GM12864 (cell line): Measurements from ENCODE around the gene MSI2.

Experiments used
- DNase-seq: peaks from one replicate; pipeline ENCODE4 v3.0.0-alpha.2; 2011; ENCODE audit warnings: low read depth
- H3K4me3 ChIP-seq: 2 replicates; pipeline ENCODE4 v1.5.1; 2011; ENCODE audit warnings: mild to moderate bottlenecking, low read depth, low read length, control low read depth
- CTCF ChIP-seq: IDR thresholded peaks from 2 replicates; pipeline ENCODE4 v1.5.1; 2011; ENCODE audit warnings: low read depth, mild to moderate bottlenecking, moderate library complexity, low read length, control low read depth, inconsistent platforms; ENCODE audit errors: missing control alignments

The MSI2 gene

GRCh38 chr17:57679356-57679755, 423.0 kb downstream of the MSI2 start:
- no peak for DNase-seq
- TF ChIP-seq CTCF, result no peak
- H3K4me3 ChIP-seq, result no peak overlapping the region

- no peak for TF ChIP-seq CTCF
- no peak overlapping the region for H3K4me3 ChIP-seq
- no peak for DNase-seq
These were observed 423.8 kb downstream of the MSI2 start for GRCh38 chr17:57679906-57680695.

GRCh38 chr17:57682701-57683100, 426.4 kb downstream of the MSI2 start:
- no peak for DNase-seq
- TF ChIP-seq CTCF, result no peak
- H3K4me3 ChIP-seq, result no peak overlapping the region

- no peak overlapping the region for H3K4me3 ChIP-seq
- DNase-seq, result no peak
- TF ChIP-seq CTCF, result no peak
These were observed 428.6 kb downstream of the MSI2 start for GRCh38 chr17:57684711-57685498.

GRCh38 chr17:57685499-57686132, 429.3 kb downstream of the MSI2 start:
- TF ChIP-seq CTCF, result no peak
- no peak for DNase-seq
- no peak overlapping the region for H3K4me3 ChIP-seq

- no peak overlapping the region for H3K4me3 ChIP-seq
- TF ChIP-seq CTCF, result no peak
- no peak for DNase-seq
These were observed 431.3 kb downstream of the MSI2 start for GRCh38 chr17:57687642-57688041.
